Stimulated activated CD4-positive, alpha-beta T cell treated with anti-CD3 and anti-CD28 coated beads, Interleukin-2, amount 100 ng/mL, for 4 hours (primary cell): ENCODE measurements around the gene RAB6B.

Source experiments
- DNase-seq: peaks from one replicate; pipeline ENCODE4 v3.0.0-alpha.2; 2020; ENCODE audit warnings: low read depth

RAB6B gene

GRCh38 chr3:133835961-133836360 lies 59.7 kb downstream of the RAB6B start:
- no peak for DNase-seq

GRCh38 chr3:133835418-133835743 lies 60.3 kb downstream of the RAB6B start:
- DNase-seq = no peak

- no peak for DNase-seq
Measured at GRCh38 chr3:133834621-133835417, 60.9 kb downstream of the RAB6B start.

- no peak for DNase-seq
Measured at GRCh38 chr3:133833880-133834620, 61.6 kb downstream of the RAB6B start.

GRCh38 chr3:133833267-133833666 lies 62.4 kb downstream of the RAB6B start:
- DNase-seq = no peak

- DNase-seq = no peak
Measured at GRCh38 chr3:133832802-133833144, 62.9 kb downstream of the RAB6B start.

GRCh38 chr3:133831966-133832801 lies 63.5 kb downstream of the RAB6B start:
- DNase-seq = no peak

GRCh38 chr3:133830071-133830470 lies 65.6 kb downstream of the RAB6B start:
- no peak for DNase-seq

- no peak for DNase-seq
Measured at GRCh38 chr3:133829310-133829707, 66.4 kb downstream of the RAB6B start.

- DNase-seq = no peak
Measured at GRCh38 chr3:133828576-133829309, 66.9 kb downstream of the RAB6B start.

GRCh38 chr3:133827684-133828083 lies 68.0 kb downstream of the RAB6B start:
- DNase-seq = no peak

GRCh38 chr3:133827136-133827535 lies 68.5 kb downstream of the RAB6B start:
- DNase-seq = no peak

- DNase-seq = no peak
Measured at GRCh38 chr3:133825969-133826727, 69.5 kb downstream of the RAB6B start.

GRCh38 chr3:133824961-133825485 lies 70.7 kb downstream of the RAB6B start:
- DNase-seq = no peak

- no peak for DNase-seq
Measured at GRCh38 chr3:133821767-133822638, 73.7 kb downstream of the RAB6B start.

GRCh38 chr3:133820889-133821675 lies 74.6 kb downstream of the RAB6B start:
- DNase-seq = no peak

GRCh38 chr3:133820129-133820528 lies 75.6 kb downstream of the RAB6B start:
- no peak for DNase-seq

GRCh38 chr3:133815386-133815785 lies 80.3 kb downstream of the RAB6B start:
- no peak for DNase-seq

- DNase-seq = no peak
Measured at GRCh38 chr3:133812872-133813271, 82.8 kb downstream of the RAB6B start.
